Measurements from ENCODE around the gene TOMM40. TPM values are rescaled to one million over a fixed set of nuclear protein-coding genes. Genes with fewer than 3 reads are reported as not detected.
A peak's percentile ranks its signal among the peaks of the same experiment; 100 is the strongest.

Gene TOMM40
- polyA plus RNA-seq = 42.6 TPM

GRCh38 chr19:44891016-44891882, at the start of gene TOMM40:
TSS of gene TOMM40 (plus strand) at chr19:44891254. CDS start at chr19:44891416, 162 bp downstream.
- Mint-ChIP-seq H3K27me3 (no peaks in the 10 kb centered on the region), H3K9me3 (no peaks in the 10 kb centered on the region), H3K4me3 (peak within 1 kb of the TSS; percentile 76 to 96 (median 90)), H3K4me1 (peaks cover 0 to 27% (median 22%) of the 10 kb centered on the region in 3 donors), H3K36me3 (no peaks in the 10 kb centered on the region), H3K27ac (peak within 1 kb of the TSS; percentile 35 to 94 (median 55))

GRCh38 chr19:44845286-44845611, 45.8 kb upstream of the TOMM40 start:
- peaks cover 10 to 17% (median 14%) of the 10 kb centered on the region in 3 donors for H3K4me1 Mint-ChIP-seq
- H3K27me3 Mint-ChIP-seq = peaks cover 35% of the 10 kb centered on the region
- peaks cover 0 to 2% (median 0%) of the 10 kb centered on the region in 3 donors for H3K9me3 Mint-ChIP-seq
- no peaks in the 10 kb centered on the region for H3K36me3 Mint-ChIP-seq
- H3K4me3 Mint-ChIP-seq = peak overlapping the region; percentile 51 to 91 (median 76)
- peak overlapping the region in 1 of 3 donors; percentile 8 for H3K27ac Mint-ChIP-seq

GRCh38 chr19:44845612-44846454, 45.2 kb upstream of the TOMM40 start, which contains the start of gene NECTIN2:
TSS of gene NECTIN2 (plus strand) at chr19:44846297. CDS start at chr19:44846526, 229 bp downstream.
- Mint-ChIP-seq H3K27ac (peak within 1 kb of the TSS in 2 of 3 donors; percentile 3 to 8), H3K27me3 (peaks cover 35% of the 10 kb centered on the region), H3K9me3 (peaks cover 0 to 2% (median 0%) of the 10 kb centered on the region in 3 donors), H3K36me3 (no peaks in the 10 kb centered on the region), H3K4me3 (peak within 1 kb of the TSS; percentile 63 to 92 (median 86)), H3K4me1 (peaks cover 10 to 17% (median 14%) of the 10 kb centered on the region in 3 donors)

DNA sequence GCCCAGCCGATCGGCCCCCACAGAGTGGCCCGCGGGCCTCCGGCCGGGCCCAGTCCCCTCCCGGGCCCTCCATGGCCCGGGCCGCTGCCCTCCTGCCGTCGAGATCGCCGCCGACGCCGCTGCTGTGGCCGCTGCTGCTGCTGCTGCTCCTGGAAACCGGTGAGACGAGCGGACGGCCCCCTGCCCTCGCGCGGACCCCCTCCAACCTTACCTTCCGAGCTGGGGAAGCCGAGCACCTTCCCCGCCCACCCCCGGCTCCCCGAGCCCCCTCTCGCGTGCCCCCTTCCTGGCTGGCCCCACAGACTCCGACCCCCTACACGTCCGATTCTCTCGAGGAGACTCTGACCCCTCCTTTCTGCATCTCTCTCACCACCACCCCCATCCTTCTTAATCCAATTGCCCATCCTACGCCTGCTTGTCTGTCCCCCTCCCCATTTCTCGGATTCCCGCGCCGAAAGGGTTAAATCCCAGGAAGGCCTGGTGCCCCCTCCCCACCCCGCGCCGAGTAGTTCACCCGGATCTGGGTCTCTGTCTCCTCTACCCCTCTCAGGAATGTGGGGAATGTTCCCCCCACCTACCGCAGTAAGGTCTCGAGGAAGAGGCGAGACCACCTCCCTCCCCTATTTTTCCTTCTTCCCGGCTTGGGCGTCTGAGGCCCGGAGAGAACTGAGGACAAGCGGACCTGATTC, 44.5 kb upstream of the TOMM40 start:
- Mint-ChIP-seq H3K36me3 (no peaks in the 10 kb centered on the region), H3K4me1 (peaks cover 10 to 17% (median 14%) of the 10 kb centered on the region in 3 donors)

GRCh38 chr19:44847144-44848035, 43.7 kb upstream of the TOMM40 start:
- peak overlapping the region in 1 of 3 donors; percentile 3 for H3K27ac Mint-ChIP-seq
- H3K4me1 Mint-ChIP-seq = peaks cover 10 to 17% (median 14%) of the 10 kb centered on the region in 3 donors
- H3K4me3 Mint-ChIP-seq = peak overlapping the region; percentile 12 to 92 (median 76)
- H3K27me3 Mint-ChIP-seq = peaks cover 37% of the 10 kb centered on the region
- peaks cover 0 to 2% (median 0%) of the 10 kb centered on the region in 3 donors for H3K9me3 Mint-ChIP-seq
- no peaks in the 10 kb centered on the region for H3K36me3 Mint-ChIP-seq

More for the DNA sequence above, 44.5 kb upstream of the TOMM40 start:
- no peak overlapping the region for H3K27ac Mint-ChIP-seq
- peaks cover 0 to 2% (median 0%) of the 10 kb centered on the region in 3 donors for H3K9me3 Mint-ChIP-seq
- H3K27me3 Mint-ChIP-seq = peaks cover 35% of the 10 kb centered on the region
- peak overlapping the region; percentile 12 to 92 (median 76) for H3K4me3 Mint-ChIP-seq

- Mint-ChIP-seq H3K9me3 (peaks cover 0 to 2% (median 0%) of the 10 kb centered on the region in 3 donors), H3K27me3 (peaks cover 37% of the 10 kb centered on the region), H3K4me3 (peak overlapping the region in 1 of 4 donors; percentile 16), H3K27ac (no peak overlapping the region), H3K4me1 (peaks cover 10 to 17% (median 14%) of the 10 kb centered on the region in 3 donors), H3K36me3 (no peaks in the 10 kb centered on the region)
Observed at GRCh38 chr19:44848036-44848811, 42.8 kb upstream of the TOMM40 start.

DNA sequence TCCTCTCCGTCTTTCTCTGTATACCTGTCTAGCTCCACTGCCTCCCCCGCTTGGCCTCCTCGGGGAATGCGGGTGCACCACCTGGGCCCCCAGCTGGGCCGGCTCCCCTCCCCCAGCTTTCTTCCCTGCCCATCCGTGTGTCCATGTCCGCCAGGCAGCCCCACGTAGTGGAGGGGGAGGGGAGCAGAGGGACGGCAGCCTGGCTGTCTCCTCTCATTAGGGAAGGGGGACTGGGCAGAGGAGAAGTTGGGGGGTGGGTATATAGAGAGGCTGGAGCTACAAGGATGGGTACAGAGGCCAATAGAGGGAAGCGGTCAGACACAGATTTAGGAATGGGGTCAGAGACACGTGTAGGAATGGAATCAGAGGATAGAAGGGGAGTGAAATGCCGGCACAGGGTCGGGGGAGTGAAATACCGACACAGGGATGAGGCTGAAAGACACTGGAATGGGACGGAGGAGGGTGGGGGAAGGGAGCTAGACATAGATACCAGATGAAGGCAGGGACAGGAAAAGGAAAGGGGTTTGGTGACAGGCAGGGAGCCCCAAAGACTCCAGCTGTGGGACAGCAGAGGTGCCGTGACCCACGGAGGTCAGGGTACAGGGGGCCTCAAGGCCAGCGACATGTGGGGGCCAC, 42.1 kb upstream of the TOMM40 start:
- peaks cover 10 to 17% (median 14%) of the 10 kb centered on the region in 3 donors for H3K4me1 Mint-ChIP-seq
- H3K4me3 Mint-ChIP-seq = no peak overlapping the region
- no peaks in the 10 kb centered on the region for H3K36me3 Mint-ChIP-seq
- peaks cover 0 to 2% (median 0%) of the 10 kb centered on the region in 3 donors for H3K9me3 Mint-ChIP-seq
- H3K27me3 Mint-ChIP-seq = peaks cover 41% of the 10 kb centered on the region
- no peak overlapping the region for H3K27ac Mint-ChIP-seq

GRCh38 chr19:44850641-44851109, 40.4 kb upstream of the TOMM40 start:
- no peak overlapping the region for H3K4me3 Mint-ChIP-seq
- H3K9me3 Mint-ChIP-seq = peaks cover 0 to 2% (median 0%) of the 10 kb centered on the region in 3 donors
- H3K36me3 Mint-ChIP-seq = no peaks in the 10 kb centered on the region
- peaks cover 4 to 8% (median 6%) of the 10 kb centered on the region in 3 donors for H3K4me1 Mint-ChIP-seq
- no peak overlapping the region for H3K27ac Mint-ChIP-seq
- peaks cover 36% of the 10 kb centered on the region for H3K27me3 Mint-ChIP-seq

DNA sequence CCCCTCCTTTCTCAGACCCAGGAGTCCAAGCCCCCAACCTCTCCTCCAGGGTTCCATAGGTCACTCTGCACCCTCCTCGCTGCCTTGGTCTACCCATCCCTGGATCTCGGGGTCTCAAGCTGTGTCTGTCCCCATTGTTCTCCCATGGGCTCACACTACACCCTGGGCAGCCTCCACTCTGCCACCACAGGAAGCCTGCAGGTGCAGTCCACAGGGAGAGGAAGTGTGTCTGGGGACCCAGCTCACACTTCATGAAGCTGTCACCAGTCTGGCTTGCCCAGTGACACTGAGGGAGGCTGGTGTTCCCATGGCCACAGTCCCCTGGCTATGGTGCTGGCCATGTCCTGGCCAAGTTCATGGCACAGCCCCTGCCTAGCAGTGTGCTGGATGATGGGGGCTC, 39.6 kb upstream of the TOMM40 start:
- Mint-ChIP-seq H3K36me3 (no peaks in the 10 kb centered on the region), H3K27ac (peak overlapping the region in 1 of 3 donors; percentile 53), H3K9me3 (peaks cover 0 to 4% (median 0%) of the 10 kb centered on the region in 3 donors), H3K4me3 (peak overlapping the region in 1 of 4 donors; percentile 78), H3K4me1 (peaks cover 3 to 6% (median 6%) of the 10 kb centered on the region in 3 donors), H3K27me3 (peaks cover 35% of the 10 kb centered on the region)

GRCh38 chr19:44855606-44856005, 35.4 kb upstream of the TOMM40 start:
- H3K4me3 Mint-ChIP-seq = no peak overlapping the region
- peaks cover 18% of the 10 kb centered on the region for H3K27me3 Mint-ChIP-seq
- H3K9me3 Mint-ChIP-seq = peaks cover 0 to 2% (median 0%) of the 10 kb centered on the region in 3 donors
- H3K4me1 Mint-ChIP-seq = no peaks in the 10 kb centered on the region
- no peaks in the 10 kb centered on the region for H3K36me3 Mint-ChIP-seq
- H3K27ac Mint-ChIP-seq = no peak overlapping the region

DNA sequence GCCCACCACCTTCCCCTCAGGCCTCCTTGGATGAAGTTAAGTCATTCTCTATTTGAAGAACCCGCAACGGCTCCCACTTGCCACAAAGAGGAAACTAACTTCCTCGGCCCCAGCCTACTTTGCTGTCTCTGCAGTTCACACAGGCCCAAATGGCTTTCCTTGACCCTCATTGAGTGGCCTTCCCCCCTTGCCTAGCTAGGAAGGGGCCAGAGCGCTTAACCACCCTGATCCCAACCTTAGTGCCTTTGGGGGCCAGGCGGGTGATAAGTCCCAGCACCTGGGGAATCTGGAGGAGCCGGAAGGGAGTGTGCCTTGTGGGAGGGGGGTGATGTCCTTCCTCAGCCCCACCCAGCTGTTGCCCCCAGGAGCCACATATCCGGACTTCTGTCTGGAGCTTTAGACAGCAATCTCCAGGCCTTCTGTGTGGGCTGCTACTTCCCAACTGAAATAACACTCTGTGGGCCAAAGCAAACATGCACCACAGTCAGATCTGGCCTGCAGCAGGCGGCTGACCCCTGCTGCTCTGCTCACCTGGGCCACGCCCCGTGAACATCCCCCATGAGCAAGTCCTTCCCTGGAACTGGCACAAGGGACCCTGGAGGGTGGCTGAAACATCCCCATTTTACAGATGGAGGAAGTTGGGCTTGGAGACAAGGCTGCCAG, 34.5 kb upstream of the TOMM40 start:
- Mint-ChIP-seq H3K36me3 (no peaks in the 10 kb centered on the region), H3K27ac (no peak overlapping the region), H3K4me3 (no peak overlapping the region)

GRCh38 chr19:44857837-44858236, 33.2 kb upstream of the TOMM40 start:
- peaks cover 0 to 2% (median 0%) of the 10 kb centered on the region in 3 donors for H3K9me3 Mint-ChIP-seq
- peaks cover 16% of the 10 kb centered on the region for H3K27me3 Mint-ChIP-seq
- no peaks in the 10 kb centered on the region for H3K36me3 Mint-ChIP-seq
- H3K27ac Mint-ChIP-seq = no peak overlapping the region
- no peak overlapping the region for H3K4me3 Mint-ChIP-seq
- H3K4me1 Mint-ChIP-seq = no peaks in the 10 kb centered on the region

More for the DNA sequence above, 34.5 kb upstream of the TOMM40 start:
- peaks cover 18% of the 10 kb centered on the region for H3K27me3 Mint-ChIP-seq
- no peaks in the 10 kb centered on the region for H3K4me1 Mint-ChIP-seq
- peaks cover 0 to 2% (median 0%) of the 10 kb centered on the region in 3 donors for H3K9me3 Mint-ChIP-seq

Data from IgD-negative memory B cell (primary cell).